HG03439 (cell line): ENCODE results near the gene MRAP.
"Not testable (repeated sequence)": the region's sequence is repeated elsewhere in the genome, so short reads cannot be mapped to it uniquely, and the experiment has no call there.

Source experiments
- ATAC-seq: cut with Tn5 transposase; IDR thresholded peaks from one replicate; pipeline ENCODE4 v1.9.1; 2021; ENCODE audit warnings: mild to moderate bottlenecking, moderate library complexity; ENCODE audit not compliant: unreplicated experiment

Gene MRAP

GRCh38 chr21:32299695-32300094 lies 1.0 kb downstream of the MRAP start:
- ATAC-seq, result no peak

GRCh38 chr21:32300117-32300681 lies 1.5 kb downstream of the MRAP start:
- ATAC-seq, result no peak

- ATAC-seq, result no peak
These were observed 2.9 kb downstream of the MRAP start for GRCh38 chr21:32301596-32301995.

GRCh38 chr21:32302560-32302959 lies 3.9 kb downstream of the MRAP start:
- no peak for ATAC-seq

GRCh38 chr21:32303385-32303784 lies 4.7 kb downstream of the MRAP start:
- no peak for ATAC-seq

- ATAC-seq, result no peak
These were observed 6.3 kb downstream of the MRAP start for GRCh38 chr21:32304998-32305397.

GRCh38 chr21:32306021-32306780 lies 7.5 kb downstream of the MRAP start:
- ATAC-seq, result no peak

GRCh38 chr21:32307706-32308105 lies 9.1 kb downstream of the MRAP start:
- no peak for ATAC-seq

- no peak for ATAC-seq
These were observed 10.0 kb downstream of the MRAP start for GRCh38 chr21:32308696-32309095.

GRCh38 chr21:32309906-32310460 lies 11.3 kb downstream of the MRAP start:
- ATAC-seq, result no peak

- not testable (repeated sequence) for ATAC-seq
These were observed 12.3 kb downstream of the MRAP start for GRCh38 chr21:32310976-32311375.

GRCh38 chr21:32311621-32312020 lies 13.0 kb downstream of the MRAP start:
- no peak for ATAC-seq

GRCh38 chr21:32312326-32312725 lies 13.7 kb downstream of the MRAP start:
- no peak for ATAC-seq

GRCh38 chr21:32312976-32313375 lies 14.3 kb downstream of the MRAP start:
- ATAC-seq, result no peak

GRCh38 chr21:32314806-32315205 lies 16.2 kb downstream of the MRAP start:
- no peak for ATAC-seq

GRCh38 chr21:32315511-32316281 lies 17.0 kb downstream of the MRAP start:
- no peak for ATAC-seq

GRCh38 chr21:32316361-32317215 lies 17.9 kb downstream of the MRAP start:
- no peak for ATAC-seq

GRCh38 chr21:32317726-32318125 lies 19.1 kb downstream of the MRAP start:
- no peak for ATAC-seq

- ATAC-seq, result no peak
These were observed 20.4 kb downstream of the MRAP start for GRCh38 chr21:32319012-32319411.

GRCh38 chr21:32320059-32320458 lies 21.4 kb downstream of the MRAP start:
- no peak for ATAC-seq

- no peak for ATAC-seq
These were observed 22.1 kb downstream of the MRAP start for GRCh38 chr21:32320726-32321125.
